CD14-positive monocyte (primary cell): Measurements from ENCODE around the gene HOXA5. TPM values are rescaled to one million over a fixed set of nuclear protein-coding genes. Genes with fewer than 3 reads are reported as not detected.

ENCODE experiments used
- DNase-seq, 3 donors: peaks; one replicate each; pipeline ENCODE4 v3.0.0-alpha.2; 2011 to 2022
- H2AFZ ChIP-seq: 2 replicates; pipeline ENCODE4 v1.6.0; 2012; ENCODE audit warnings: mild to moderate bottlenecking, low read depth, low read length, inconsistent platforms; ENCODE audit not compliant: insufficient read depth, poor library complexity, severe bottlenecking
- H3K27ac ChIP-seq, 2 donors: 1 replicate in 1 of 2; 2 replicates in 1 of 2; pipeline ENCODE4 v1.5.1; 2012 to 2013; ENCODE audit warnings: low read length in 2 of 2, control low read depth in 1 of 2, inconsistent platforms in 1 of 2, low read depth in 1 of 2, mild to moderate bottlenecking in 1 of 2
- H3K27me3 ChIP-seq, 2 donors: one replicate each; pipeline versions ENCODE4 v1.6.0 to v1.6.1; 2011 to 2013; ENCODE audit warnings: low read length in 2 of 2; ENCODE audit not compliant: control insufficient read depth in 2 of 2, insufficient read depth in 2 of 2
- H3K36me3 ChIP-seq, 2 donors: replicated peaks in 1 of 2; 1 replicate in 1 of 2; 2 replicates in 1 of 2; pipeline versions ENCODE4 v1.5.1 to v1.6.1; 2012 to 2013; ENCODE audit warnings: low read length in 2 of 2, control low read depth in 1 of 2, inconsistent platforms in 1 of 2, mild to moderate bottlenecking in 1 of 2; ENCODE audit not compliant: insufficient read depth in 2 of 2, control insufficient read depth in 1 of 2
- H3K4me1 ChIP-seq, 2 donors: 1 replicate in 1 of 2; 2 replicates in 1 of 2; pipeline versions ENCODE4 v1.5.1 to v1.6.1; 2012 to 2013; ENCODE audit warnings: low read length in 2 of 2, control low read depth in 1 of 2, inconsistent platforms in 1 of 2, mild to moderate bottlenecking in 1 of 2, moderate library complexity in 1 of 2; ENCODE audit not compliant: insufficient read depth in 2 of 2, control insufficient read depth in 1 of 2
- H3K4me2 ChIP-seq: replicated peaks from 2 replicates; pipeline ENCODE3; 2012; ENCODE audit warnings: low read length, moderate library complexity, mild to moderate bottlenecking; ENCODE audit not compliant: poor library complexity, severe bottlenecking; ENCODE audit errors: extremely low read depth
- H3K4me3 ChIP-seq, 3 experiments: fragments of 200-600 bp in 1 of 3; sonication (generic) in 1 of 3; replicated peaks in 1 of 3; 1 replicate in 2 of 3; 2 replicates in 1 of 3; pipeline ENCODE4 v1.5.1; 2011 to 2013; ENCODE audit warnings: low read length in 3 of 3, mild to moderate bottlenecking in 3 of 3, control low read depth in 2 of 3, low read depth in 2 of 3, inconsistent platforms in 1 of 3, moderate library complexity in 1 of 3
- H3K79me2 ChIP-seq: 2 replicates; pipeline ENCODE4 v1.6.0; 2012; ENCODE audit warnings: mild to moderate bottlenecking, control low read depth, inconsistent platforms, low read length, moderate library complexity; ENCODE audit not compliant: insufficient read depth
- H3K9ac ChIP-seq: 2 replicates; pipeline ENCODE4 v1.6.0; 2017; ENCODE audit warnings: low read length, mild to moderate bottlenecking; ENCODE audit not compliant: insufficient read depth, poor library complexity, severe bottlenecking
- H3K9me3 ChIP-seq, 2 donors: replicated peaks in 1 of 2; 1 replicate in 1 of 2; 2 replicates in 1 of 2; pipeline versions ENCODE4 v1.5.1 to v1.6.1; 2012 to 2013; ENCODE audit warnings: low read length in 2 of 2, control low read depth in 1 of 2; ENCODE audit not compliant: control insufficient read depth in 1 of 2, insufficient read depth in 1 of 2
- H4K20me1 ChIP-seq: 2 replicates; pipeline ENCODE4 v1.6.0; 2012; ENCODE audit warnings: mild to moderate bottlenecking, low read length, control low read depth, moderate library complexity; ENCODE audit not compliant: insufficient read depth
- H3K27ac Mint-ChIP-seq, 7 donors: one replicate each; pipeline ENCODE4 v1.8.0; 2020; ENCODE audit warnings: mild to moderate bottlenecking in 7 of 7, mixed read lengths in 7 of 7, moderate library complexity in 6 of 7, inconsistent platforms in 2 of 7
- H3K27me3 Mint-ChIP-seq, 3 donors: one replicate each; pipeline ENCODE4 v1.8.0; 2021 to 2022; ENCODE audit warnings: low read depth in 3 of 3, mild to moderate bottlenecking in 3 of 3, mixed read lengths in 3 of 3, moderate library complexity in 3 of 3, inconsistent platforms in 1 of 3
- H3K36me3 Mint-ChIP-seq, 2 donors: one replicate each; pipeline ENCODE4 v1.8.0; 2020; ENCODE audit warnings: mixed read lengths in 2 of 2, inconsistent platforms in 1 of 2, mild to moderate bottlenecking in 1 of 2
- H3K4me1 Mint-ChIP-seq: one replicate; pipeline ENCODE4 v1.8.0; 2020; ENCODE audit warnings: mild to moderate bottlenecking, mixed read lengths
- H3K4me3 Mint-ChIP-seq, 2 donors: one replicate each; pipeline ENCODE4 v1.8.0; 2020; ENCODE audit warnings: mild to moderate bottlenecking in 2 of 2, mixed read lengths in 2 of 2, moderate library complexity in 1 of 2
- H3K9me3 Mint-ChIP-seq, 7 donors: one replicate each; pipeline ENCODE4 v1.8.0; 2020 to 2022; ENCODE audit warnings: mixed read lengths in 7 of 7, mild to moderate bottlenecking in 6 of 7, moderate library complexity in 6 of 7, inconsistent platforms in 2 of 7
- WGBS: methylation state at CpG from one replicate; pipeline ENCODE4 v1.1.5; 2013; ENCODE audit warnings: missing lambda C conversion rate; ENCODE audit not compliant: insufficient coverage; 5-methylcytosine and 5-hydroxymethylcytosine counted together
- intact Hi-C, 2 donors: fragments of 100-400 bp; cut with micrococcal nuclease; formaldehyde crosslinking; loops; one replicate each; pipeline versions ENCODE4 v1.15.0 to v1.15.1; 2023
- polyA plus RNA-seq, 3 donors: library from polyadenylated mRNA; depleted of rRNA in 1 of 3; unstranded in 2 of 3; stranded (reverse) in 1 of 3; fragments of 300-500 nt in 2 of 3; fragments of >200 nt in 1 of 3; fragmentation: Illumina TruSeq in 2 of 3; gene quantifications; 1 replicate in 2 of 3; 2 replicates in 1 of 3; pipeline ENCODE4 v1.2.3, GENCODE V29; 2012 to 2021
- TF ChIP-seq, protein P1 (sequence below): fragments of 200-600 bp; IDR thresholded peaks from one replicate; pipeline ENCODE4 v1.8.0; 2022; ENCODE audit warnings: antibody characterized with exemption, mild to moderate bottlenecking

HOXA5 gene
- polyA plus RNA-seq, 3 donors = 0.85 to 3.0 (median 1.8) TPM

DNA sequence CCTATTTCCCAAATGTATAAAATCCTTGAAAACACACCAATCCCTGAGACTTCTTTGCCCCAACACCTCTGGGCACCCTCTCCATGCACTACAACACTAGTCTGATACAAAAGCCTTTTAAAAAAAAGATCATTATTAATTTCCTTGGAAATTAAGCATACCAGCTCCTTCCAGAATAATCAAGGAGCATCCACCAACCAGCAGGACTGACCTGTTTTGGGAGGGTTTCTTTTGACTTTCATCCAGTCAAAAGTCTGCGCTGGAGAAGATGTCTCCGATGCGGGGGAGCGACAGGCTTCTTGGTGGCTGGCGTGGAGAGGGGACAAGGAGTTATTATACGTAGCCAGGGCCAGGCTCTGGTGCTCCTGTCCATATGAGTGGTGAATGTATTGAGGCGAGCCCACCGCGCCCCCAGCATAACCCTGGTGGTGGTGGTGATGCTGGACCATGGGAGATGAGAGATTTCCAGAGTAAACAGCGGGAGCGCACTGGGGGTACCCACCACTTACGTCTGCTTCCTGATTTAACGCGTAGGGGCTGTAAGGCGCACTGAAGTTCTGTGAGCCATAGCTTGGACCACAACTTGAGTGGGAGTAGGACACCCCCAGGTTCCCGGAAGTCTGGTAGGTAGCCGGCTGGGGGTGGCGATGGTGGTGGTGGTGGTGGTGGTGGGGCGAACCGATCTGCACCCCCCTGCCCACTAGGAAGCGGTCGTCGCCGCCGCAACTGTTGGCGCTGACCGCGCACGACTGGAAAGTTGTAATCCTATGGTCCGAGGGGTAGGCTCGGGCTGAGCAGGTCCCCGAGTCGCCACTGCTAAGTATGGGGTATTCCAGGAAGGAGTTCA, 48.2 kb downstream of the HOXA5 start:
- peaks cover 49% of the 10 kb centered on the region for H3K4me1 Mint-ChIP-seq
- peaks cover 36 to 49% of the 10 kb centered on the region in 2 donors for H3K36me3 Mint-ChIP-seq
- DNase-seq = no peak

More for the DNA sequence above, 48.2 kb downstream of the HOXA5 start:
- H3K27ac ChIP-seq = peak overlapping the region in 1 of 2 donors; percentile 28
- peaks cover 0 to 11% of the 10 kb centered on the region in 2 donors for H3K9me3 ChIP-seq
- TF ChIP-seq, protein P1, sequence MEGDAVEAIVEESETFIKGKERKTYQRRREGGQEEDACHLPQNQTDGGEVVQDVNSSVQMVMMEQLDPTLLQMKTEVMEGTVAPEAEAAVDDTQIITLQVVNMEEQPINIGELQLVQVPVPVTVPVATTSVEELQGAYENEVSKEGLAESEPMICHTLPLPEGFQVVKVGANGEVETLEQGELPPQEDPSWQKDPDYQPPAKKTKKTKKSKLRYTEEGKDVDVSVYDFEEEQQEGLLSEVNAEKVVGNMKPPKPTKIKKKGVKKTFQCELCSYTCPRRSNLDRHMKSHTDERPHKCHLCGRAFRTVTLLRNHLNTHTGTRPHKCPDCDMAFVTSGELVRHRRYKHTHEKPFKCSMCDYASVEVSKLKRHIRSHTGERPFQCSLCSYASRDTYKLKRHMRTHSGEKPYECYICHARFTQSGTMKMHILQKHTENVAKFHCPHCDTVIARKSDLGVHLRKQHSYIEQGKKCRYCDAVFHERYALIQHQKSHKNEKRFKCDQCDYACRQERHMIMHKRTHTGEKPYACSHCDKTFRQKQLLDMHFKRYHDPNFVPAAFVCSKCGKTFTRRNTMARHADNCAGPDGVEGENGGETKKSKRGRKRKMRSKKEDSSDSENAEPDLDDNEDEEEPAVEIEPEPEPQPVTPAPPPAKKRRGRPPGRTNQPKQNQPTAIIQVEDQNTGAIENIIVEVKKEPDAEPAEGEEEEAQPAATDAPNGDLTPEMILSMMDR = no peak
- H3K4me3 ChIP-seq = peak overlapping the region; percentile 31 to 90 (median 40)
- 5% methylated on average over 29 of the region's 33 CpGs for WGBS
- H2AFZ ChIP-seq = peak overlapping the region; percentile 70
- H3K36me3 ChIP-seq = peaks cover 7 to 18% of the 10 kb centered on the region in 2 donors
- peaks cover 74 to 88% (median 77%) of the 10 kb centered on the region in 3 donors for H3K27me3 Mint-ChIP-seq
- peak overlapping the region; percentile 92 for H3K4me2 ChIP-seq
- H3K9me3 Mint-ChIP-seq = peaks cover 0 to 42% (median 15%) of the 10 kb centered on the region in 7 donors
- peaks cover 62 to 83% of the 10 kb centered on the region in 2 donors for H3K27me3 ChIP-seq
- peaks cover 33% of the 10 kb centered on the region for H4K20me1 ChIP-seq
- H3K9ac ChIP-seq = no peak overlapping the region
- intact Hi-C loops = loop anchor here (2.0 to 10.0 kb wide), 4 partner anchors 60 to 234 kb away; partner anchors contain the start of genes HOXA7 (in 1 of the 2) and SKAP2 (in 1 of the 2)
- H3K79me2 ChIP-seq = peaks cover 31% of the 10 kb centered on the region
- peak overlapping the region; percentile 89 to 95 for H3K4me3 Mint-ChIP-seq
- peaks cover 39 to 42% of the 10 kb centered on the region in 2 donors for H3K4me1 ChIP-seq
- H3K27ac Mint-ChIP-seq = peak overlapping the region; percentile 69 to 95 (median 82)
